ENCODE measurements around the gene TMEM181. TPM values are rescaled to one million over a fixed set of nuclear protein-coding genes. Genes with fewer than 3 reads are reported as not detected.

TMEM181 gene
- total and polyA plus RNA-seq, 2 donors (not counting 1 experiment from before 2014, with no cell fraction given) = 2.8 to 9.3 TPM

DNA sequence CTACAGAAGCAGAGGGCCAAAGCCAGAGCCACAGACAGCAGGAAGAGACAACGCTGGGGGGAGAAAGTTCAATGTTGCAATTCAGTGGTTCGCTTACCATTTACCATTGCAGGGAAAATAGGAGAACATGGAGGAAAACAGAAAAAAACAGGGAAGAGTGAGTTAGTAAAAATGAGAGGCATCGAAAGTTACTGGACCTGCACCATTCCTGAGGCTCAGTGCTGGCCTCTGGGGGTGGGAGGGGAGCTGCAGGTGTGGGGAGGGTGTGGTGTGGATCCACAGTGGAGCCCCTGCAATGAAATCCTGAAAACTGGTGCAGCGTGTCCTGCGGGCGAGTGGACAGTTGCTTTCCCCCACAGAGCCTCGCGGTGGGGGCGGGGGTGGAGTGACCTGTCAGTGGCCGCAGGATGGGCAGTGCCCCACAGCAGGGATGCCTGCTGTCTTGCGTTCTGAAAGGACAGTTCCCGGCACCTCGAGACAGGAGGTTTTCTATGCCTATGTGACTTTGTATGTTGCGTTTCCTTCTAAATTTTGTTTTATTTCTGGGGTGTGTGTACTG lies 5.7 kb downstream of the TMEM181 start:
- TF ChIP-seq, protein P1, sequence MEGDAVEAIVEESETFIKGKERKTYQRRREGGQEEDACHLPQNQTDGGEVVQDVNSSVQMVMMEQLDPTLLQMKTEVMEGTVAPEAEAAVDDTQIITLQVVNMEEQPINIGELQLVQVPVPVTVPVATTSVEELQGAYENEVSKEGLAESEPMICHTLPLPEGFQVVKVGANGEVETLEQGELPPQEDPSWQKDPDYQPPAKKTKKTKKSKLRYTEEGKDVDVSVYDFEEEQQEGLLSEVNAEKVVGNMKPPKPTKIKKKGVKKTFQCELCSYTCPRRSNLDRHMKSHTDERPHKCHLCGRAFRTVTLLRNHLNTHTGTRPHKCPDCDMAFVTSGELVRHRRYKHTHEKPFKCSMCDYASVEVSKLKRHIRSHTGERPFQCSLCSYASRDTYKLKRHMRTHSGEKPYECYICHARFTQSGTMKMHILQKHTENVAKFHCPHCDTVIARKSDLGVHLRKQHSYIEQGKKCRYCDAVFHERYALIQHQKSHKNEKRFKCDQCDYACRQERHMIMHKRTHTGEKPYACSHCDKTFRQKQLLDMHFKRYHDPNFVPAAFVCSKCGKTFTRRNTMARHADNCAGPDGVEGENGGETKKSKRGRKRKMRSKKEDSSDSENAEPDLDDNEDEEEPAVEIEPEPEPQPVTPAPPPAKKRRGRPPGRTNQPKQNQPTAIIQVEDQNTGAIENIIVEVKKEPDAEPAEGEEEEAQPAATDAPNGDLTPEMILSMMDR (IDR thresholded peaks at IDR 0.05) = no peak
- no peak for TF ChIP-seq EZH2 (IDR thresholded peaks at IDR 0.05; ENCODE audit: borderline replicate concordance, insufficient read depth, low read depth, low read length, poor library complexity, severe bottlenecking)
- peaks cover 48% of the 10 kb centered on the region for H3K4me1 Mint-ChIP-seq
- ChIA-PET POLR2A (no interaction called here), CTCF (no interaction called here)
- no peak overlapping the region for H3K4me2 ChIP-seq (replicated peaks; ENCODE audit: low read depth, low read length, poor library complexity, severe bottlenecking)
- ATAC-seq (ENCODE audit: low read depth) (no peak), DNase-seq (no peak)
- no peaks in the 10 kb centered on the region for H3K9me3 Mint-ChIP-seq (ENCODE audit: insufficient read depth)
- no peaks in the 10 kb centered on the region for H3K27me3 ChIP-seq (replicated peaks in 1 of 4; ENCODE audit: control extremely low read depth in 1 of 4, control insufficient read depth in 3 of 4, insufficient read depth in 4 of 4, low read length in 3 of 4)
- H3K27ac Mint-ChIP-seq = no peak overlapping the region
- peaks cover 12 to 20% of the 10 kb centered on the region in 2 donors for H3K4me1 ChIP-seq (ENCODE audit: control insufficient read depth in 2 of 2, insufficient read depth in 2 of 2, low read length in 2 of 2)
- peaks cover 0 to 2% of the 10 kb centered on the region in 2 experiments for H3K36me3 ChIP-seq (replicated peaks in 1 of 2; ENCODE audit: control extremely low read depth in 1 of 2, control insufficient read depth in 1 of 2, extremely low read depth in 1 of 2, insufficient read depth in 2 of 2, low read length in 1 of 2)
- no peaks in the 10 kb centered on the region for H3K9me3 ChIP-seq (ENCODE audit: control extremely low read depth in 1 of 3, control insufficient read depth in 2 of 3, insufficient read depth in 1 of 3, low read length in 2 of 3)
- intact Hi-C loops (cut with micrococcal nuclease) = no loop called here
- H3K27me3 Mint-ChIP-seq = no peaks in the 10 kb centered on the region
- H2AFZ ChIP-seq (ENCODE audit: insufficient read depth, low read depth, low read length, poor library complexity, severe bottlenecking) = no peak overlapping the region
- no peak overlapping the region for H3K27ac ChIP-seq (ENCODE audit: low read length in 2 of 2)
- no peak overlapping the region for H3K4me3 ChIP-seq (ENCODE audit: control extremely low read depth in 1 of 5, extremely low read depth in 1 of 5, insufficient read depth in 1 of 5, low read depth in 2 of 5, low read length in 4 of 5)
- no peak overlapping the region for H3K4me3 Mint-ChIP-seq
- H4K20me1 ChIP-seq (ENCODE audit: control insufficient read depth, insufficient read depth, low read length, poor library complexity, severe bottlenecking) = peaks cover 65% of the 10 kb centered on the region
- 90% methylated on average over 14 of the region's 14 CpGs for WGBS (ENCODE audit: insufficient coverage)
- H3K79me2 ChIP-seq (ENCODE audit: control insufficient read depth, insufficient read depth, low read length) = peaks cover 76% of the 10 kb centered on the region
- H3K9ac ChIP-seq (ENCODE audit: low read length) = no peak overlapping the region

DNA sequence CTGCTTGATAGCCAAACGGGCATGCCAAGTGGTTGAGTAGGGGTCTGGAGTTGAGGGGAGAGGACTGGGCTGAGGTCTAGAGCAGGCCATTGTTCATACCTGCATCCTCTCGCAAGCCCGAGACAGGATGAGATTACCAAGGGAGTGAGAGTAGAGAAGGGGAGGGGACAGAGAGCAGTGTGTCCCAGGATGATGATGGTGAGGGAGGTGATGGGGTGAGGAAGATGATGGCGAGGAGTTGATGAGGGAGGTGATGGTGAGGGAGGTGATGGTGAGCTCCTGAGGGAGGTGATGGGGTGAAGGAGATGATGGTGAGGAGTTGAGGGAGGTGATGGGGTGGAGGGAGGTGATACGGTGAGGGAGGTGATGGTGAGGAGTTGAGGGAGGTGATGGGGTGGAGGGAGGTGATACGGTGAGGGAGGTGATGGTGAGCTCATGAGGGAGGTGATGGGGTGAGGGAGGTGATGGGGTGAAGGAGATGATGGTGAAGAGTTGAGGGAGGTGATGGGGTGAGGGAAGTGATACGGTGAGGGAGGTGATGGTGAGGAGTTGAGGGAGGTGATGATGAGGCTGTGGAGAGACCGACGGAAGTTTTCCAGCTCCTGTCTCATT lies 6.4 kb downstream of the TMEM181 start:
- CTCF ChIA-PET = no interaction called here
- TF ChIP-seq EZH2 (IDR thresholded peaks at IDR 0.05; ENCODE audit: borderline replicate concordance, insufficient read depth, low read depth, low read length, poor library complexity, severe bottlenecking) = no peak
- Histone ChIP-seq H3K36me3 (replicated peaks in 1 of 2; ENCODE audit: control extremely low read depth in 1 of 2, control insufficient read depth in 1 of 2, extremely low read depth in 1 of 2, insufficient read depth in 2 of 2, low read length in 1 of 2) (peaks cover 0 to 2% of the 10 kb centered on the region in 2 experiments), H3K27ac (ENCODE audit: low read length in 2 of 2) (no peak overlapping the region), H3K4me1 (ENCODE audit: control insufficient read depth in 2 of 2, insufficient read depth in 2 of 2, low read length in 2 of 2) (peaks cover 5 to 13% of the 10 kb centered on the region in 2 donors), H4K20me1 (ENCODE audit: control insufficient read depth, insufficient read depth, low read length, poor library complexity, severe bottlenecking) (peaks cover 64% of the 10 kb centered on the region), H3K27me3 (replicated peaks in 1 of 4; ENCODE audit: control extremely low read depth in 1 of 4, control insufficient read depth in 3 of 4, insufficient read depth in 4 of 4, low read length in 3 of 4) (no peaks in the 10 kb centered on the region), H3K79me2 (ENCODE audit: control insufficient read depth, insufficient read depth, low read length) (peaks cover 69% of the 10 kb centered on the region), H3K4me3 (ENCODE audit: control extremely low read depth in 1 of 5, extremely low read depth in 1 of 5, insufficient read depth in 1 of 5, low read depth in 2 of 5, low read length in 4 of 5) (no peak overlapping the region), H3K9me3 (ENCODE audit: control extremely low read depth in 1 of 3, control insufficient read depth in 2 of 3, insufficient read depth in 1 of 3, low read length in 2 of 3) (no peaks in the 10 kb centered on the region), H3K9ac (ENCODE audit: low read length) (no peak overlapping the region), H2AFZ (ENCODE audit: insufficient read depth, low read depth, low read length, poor library complexity, severe bottlenecking) (no peak overlapping the region), H3K4me2 (replicated peaks; ENCODE audit: low read depth, low read length, poor library complexity, severe bottlenecking) (no peak overlapping the region)
- WGBS (ENCODE audit: insufficient coverage) = 98% methylated on average over 7 of the region's 9 CpGs
- peaks cover 44% of the 10 kb centered on the region for H3K4me1 Mint-ChIP-seq
- H3K4me3 Mint-ChIP-seq = no peak overlapping the region
- POLR2A ChIA-PET = no interaction called here
- intact Hi-C loops (cut with micrococcal nuclease) = no loop called here
- H3K27me3 Mint-ChIP-seq = no peaks in the 10 kb centered on the region
- H3K27ac Mint-ChIP-seq = no peak overlapping the region
- no peak for ATAC-seq (ENCODE audit: low read depth)
- no peak for DNase-seq
- no peaks in the 10 kb centered on the region for H3K9me3 Mint-ChIP-seq (ENCODE audit: insufficient read depth)
